GM12891 (cell line): ENCODE results near the gene APMAP.

Source experiments
- PAX5 ChIP-seq: IDR thresholded peaks from 2 replicates; pipeline ENCODE4 v1.6.1; 2011; ENCODE audit warnings: low read length, moderate library complexity, mild to moderate bottlenecking; ENCODE audit not compliant: insufficient read depth, severe bottlenecking
- POLR2A ChIP-seq: IDR thresholded peaks from 2 replicates; pipeline ENCODE4 v1.6.1; 2011; ENCODE audit warnings: low read depth, low read length, control low read depth
- POLR2AphosphoS5 ChIP-seq: IDR thresholded peaks from 2 replicates; pipeline ENCODE4 v1.6.1; 2011; ENCODE audit warnings: low read depth, low read length, control low read depth
- POU2F2 ChIP-seq: IDR thresholded peaks from 2 replicates; pipeline ENCODE4 v1.6.1; 2011; ENCODE audit warnings: low read depth, mild to moderate bottlenecking, control low read depth, low read length, moderate library complexity
- SPI1 ChIP-seq: IDR thresholded peaks from 2 replicates; pipeline ENCODE4 v1.6.1; 2011; ENCODE audit warnings: low read depth, low read length, control low read depth
- TAF1 ChIP-seq: IDR thresholded peaks from 2 replicates; pipeline ENCODE4 v1.6.1; 2011; ENCODE audit warnings: low read depth, low read length, control low read depth

- TF ChIP-seq POLR2A (no peak), POLR2AphosphoS5 (no peak), TAF1 (no peak), SPI1 (no peak), POU2F2 (no peak), PAX5 (no peak)
These were observed 49.4 kb upstream of the APMAP start for GRCh38 chr20:25041813-25042530.
